Mesendoderm (in vitro differentiated cells): Measurements from ENCODE around the gene DROSHA.
A peak's percentile ranks its signal among the peaks of the same experiment; 100 is the strongest.

Experiments used
- DNase-seq: peaks from one replicate; pipeline ENCODE4 v3.0.0; 2013
- H2AK5ac ChIP-seq: 2 replicates; pipeline ENCODE4 v1.6.1; 2013; ENCODE audit warnings: low read length, inconsistent platforms
- H2BK120ac ChIP-seq: 2 replicates; pipeline ENCODE4 v1.6.1; 2013; ENCODE audit warnings: low read depth, mild to moderate bottlenecking, low read length, moderate library complexity, mixed read lengths
- H2BK15ac ChIP-seq: replicated peaks from 2 replicates; pipeline ENCODE4 v1.6.1; 2013; ENCODE audit warnings: low read depth, mild to moderate bottlenecking, moderate library complexity
- H2BK5ac ChIP-seq: 2 replicates; pipeline ENCODE4 v1.6.1; 2013; ENCODE audit warnings: low read length, inconsistent platforms
- H3K18ac ChIP-seq: 2 replicates; pipeline ENCODE4 v1.6.1; 2013; ENCODE audit warnings: mild to moderate bottlenecking, low read length, mixed read lengths
- H3K23ac ChIP-seq: one replicate; pipeline ENCODE4 v1.6.1; 2013; ENCODE audit warnings: low read length
- H3K27ac ChIP-seq: 2 replicates; pipeline ENCODE4 v1.5.1; 2013; ENCODE audit warnings: low read depth, mild to moderate bottlenecking, inconsistent platforms, low read length, moderate library complexity
- H3K27me3 ChIP-seq: 2 replicates; pipeline ENCODE4 v1.6.1; 2013; ENCODE audit warnings: low read length, control low read depth, mild to moderate bottlenecking, inconsistent platforms; ENCODE audit not compliant: insufficient read depth, poor library complexity
- H3K36me3 ChIP-seq: 2 replicates; pipeline ENCODE4 v1.6.1; 2013; ENCODE audit warnings: low read length, inconsistent platforms; ENCODE audit not compliant: control insufficient read depth, insufficient read depth
- H3K4ac ChIP-seq: one replicate; pipeline ENCODE4 v1.6.1; 2013; ENCODE audit warnings: low read depth, mild to moderate bottlenecking, low read length, moderate library complexity
- H3K4me1 ChIP-seq: 2 replicates; pipeline ENCODE4 v1.6.1; 2013; ENCODE audit warnings: low read depth, low read length, inconsistent platforms; ENCODE audit not compliant: control insufficient read depth
- H3K4me2 ChIP-seq: 2 replicates; pipeline ENCODE4 v1.6.1; 2013; ENCODE audit warnings: low read length
- H3K4me3 ChIP-seq: 2 replicates; pipeline ENCODE4 v1.5.1; 2013; ENCODE audit warnings: mild to moderate bottlenecking, low read length
- H3K56ac ChIP-seq: one replicate; pipeline ENCODE4 v1.6.1; 2013; ENCODE audit warnings: low read length
- H3K79me1 ChIP-seq: 2 replicates; pipeline ENCODE4 v1.6.1; 2013; ENCODE audit warnings: low read length, inconsistent platforms
- H3K79me2 ChIP-seq: 2 replicates; pipeline ENCODE4 v1.6.1; 2013; ENCODE audit warnings: mild to moderate bottlenecking, low read length; ENCODE audit not compliant: control insufficient read depth, insufficient read depth
- H3K9ac ChIP-seq: 2 replicates; pipeline ENCODE4 v1.6.1; 2013; ENCODE audit warnings: low read length, inconsistent platforms
- H4K5ac ChIP-seq: one replicate; pipeline ENCODE4 v1.6.1; 2013; ENCODE audit warnings: low read length
- H4K8ac ChIP-seq: one replicate; pipeline ENCODE4 v1.6.1; 2013; ENCODE audit warnings: low read depth, mild to moderate bottlenecking, control low read depth, low read length, moderate library complexity
- WGBS: extraction: QIAGEN DNeasy Blood & Tissue Kit; methylation state at CpG from one replicate; pipeline ENCODE4 v1.1.7; 2013; ENCODE audit warnings: low lambda C conversion rate, missing lambda C conversion rate; ENCODE audit not compliant: insufficient coverage; ENCODE audit errors: extremely low coverage; 5-methylcytosine and 5-hydroxymethylcytosine counted together

DROSHA gene

GRCh38 chr5:31421806-31422586, 109.9 kb downstream of the DROSHA start:
- Histone ChIP-seq H3K23ac (no peak overlapping the region), H3K27me3 (no peaks in the 10 kb centered on the region)
- no CpG with 5 or more reads among the region's 7 CpGs for WGBS

GRCh38 chr5:31417512-31417911, 114.4 kb downstream of the DROSHA start:
- no peak overlapping the region for H3K18ac ChIP-seq
- H2BK15ac ChIP-seq: no peak overlapping the region
- peaks cover 4% of the 10 kb centered on the region for H3K36me3 ChIP-seq
- H4K5ac ChIP-seq: no peak overlapping the region
- DNase-seq: no peak
- no peak overlapping the region for H4K8ac ChIP-seq
- H3K4me1 ChIP-seq: no peaks in the 10 kb centered on the region
- no peak overlapping the region for H2BK120ac ChIP-seq
- no peak overlapping the region for H3K4me3 ChIP-seq
- no peak overlapping the region for H3K23ac ChIP-seq
- H2BK5ac ChIP-seq: no peak overlapping the region
- no peak overlapping the region for H3K4ac ChIP-seq
- H3K9ac ChIP-seq: no peak overlapping the region
- no peak overlapping the region for H3K4me2 ChIP-seq
- H3K27ac ChIP-seq: no peak overlapping the region
- no peak overlapping the region for H3K56ac ChIP-seq
- H3K79me1 ChIP-seq: no peaks in the 10 kb centered on the region
- H2AK5ac ChIP-seq: no peak overlapping the region
- no peaks in the 10 kb centered on the region for H3K79me2 ChIP-seq
- WGBS: no CpG with 5 or more reads among the region's 5 CpGs
- H3K27me3 ChIP-seq: no peaks in the 10 kb centered on the region

More at GRCh38 chr5:31421806-31422586, 109.9 kb downstream of the DROSHA start:
- Histone ChIP-seq H3K4ac (no peak overlapping the region), H3K79me2 (no peaks in the 10 kb centered on the region), H3K36me3 (peaks cover 4% of the 10 kb centered on the region), H2AK5ac (no peak overlapping the region), H2BK15ac (no peak overlapping the region), H3K56ac (no peak overlapping the region), H3K4me3 (no peak overlapping the region), H3K27ac (no peak overlapping the region), H3K18ac (peak overlapping the region; percentile 3), H3K4me1 (no peaks in the 10 kb centered on the region), H2BK120ac (no peak overlapping the region), H4K8ac (no peak overlapping the region), H3K9ac (no peak overlapping the region), H4K5ac (no peak overlapping the region), H3K4me2 (no peak overlapping the region), H2BK5ac (no peak overlapping the region), H3K79me1 (no peaks in the 10 kb centered on the region)
- no peak for DNase-seq

DNA sequence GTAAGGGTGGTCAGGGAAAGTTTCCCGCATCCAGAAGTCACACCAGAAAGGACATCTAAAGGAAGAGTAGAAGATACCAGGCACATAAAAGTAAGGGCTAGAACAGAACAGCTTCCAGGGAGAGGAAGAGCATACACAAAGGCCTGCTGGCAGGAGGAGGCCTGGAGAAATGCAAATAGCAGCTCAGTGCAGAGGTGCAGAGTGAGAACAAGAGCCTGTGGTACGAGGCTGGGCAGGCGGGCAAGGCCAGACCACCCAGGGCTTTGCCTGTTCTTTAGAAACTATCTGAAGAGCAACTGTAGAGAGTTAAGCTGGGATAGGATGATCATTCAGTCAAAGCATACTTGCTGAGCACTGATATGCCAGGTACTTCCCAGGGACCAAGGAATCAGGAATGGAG, 115.3 kb downstream of the DROSHA start:
- Histone ChIP-seq H3K4me2 (no peak overlapping the region), H3K79me1 (no peaks in the 10 kb centered on the region), H3K4ac (no peak overlapping the region), H3K27me3 (no peaks in the 10 kb centered on the region), H4K5ac (no peak overlapping the region), H3K23ac (no peak overlapping the region), H2BK15ac (no peak overlapping the region), H3K18ac (no peak overlapping the region), H3K79me2 (no peaks in the 10 kb centered on the region), H4K8ac (no peak overlapping the region), H3K36me3 (peaks cover 4% of the 10 kb centered on the region), H3K4me1 (no peaks in the 10 kb centered on the region), H2BK5ac (no peak overlapping the region), H2BK120ac (no peak overlapping the region), H3K27ac (no peak overlapping the region), H3K4me3 (no peak overlapping the region), H3K56ac (no peak overlapping the region), H3K9ac (no peak overlapping the region), H2AK5ac (no peak overlapping the region)
- DNase-seq: no peak
- no CpG with 5 or more reads among the region's 3 CpGs for whole genome bisulfite sequencing

DNA sequence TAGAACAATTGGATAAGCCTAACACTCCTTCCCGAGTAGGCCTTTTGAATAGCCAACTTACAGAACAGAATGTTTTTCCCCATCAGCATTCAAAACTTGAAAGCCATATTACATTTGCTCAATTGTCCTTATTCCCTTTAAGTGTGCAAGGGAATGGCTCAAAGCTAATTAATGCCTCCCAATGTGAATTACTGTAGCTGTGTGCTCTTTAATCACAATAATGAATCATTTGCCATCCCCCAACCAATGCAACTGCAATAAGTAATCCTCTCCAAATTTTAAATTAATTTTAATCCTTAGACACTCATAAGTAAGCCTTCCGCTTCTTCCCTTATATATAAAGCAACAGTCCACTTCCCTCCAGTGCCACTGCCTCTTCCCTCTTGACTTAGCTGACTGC, 115.9 kb downstream of the DROSHA start:
- Histone ChIP-seq H4K8ac (no peak overlapping the region), H2BK120ac (no peak overlapping the region), H3K36me3 (peaks cover 4% of the 10 kb centered on the region)

DNA sequence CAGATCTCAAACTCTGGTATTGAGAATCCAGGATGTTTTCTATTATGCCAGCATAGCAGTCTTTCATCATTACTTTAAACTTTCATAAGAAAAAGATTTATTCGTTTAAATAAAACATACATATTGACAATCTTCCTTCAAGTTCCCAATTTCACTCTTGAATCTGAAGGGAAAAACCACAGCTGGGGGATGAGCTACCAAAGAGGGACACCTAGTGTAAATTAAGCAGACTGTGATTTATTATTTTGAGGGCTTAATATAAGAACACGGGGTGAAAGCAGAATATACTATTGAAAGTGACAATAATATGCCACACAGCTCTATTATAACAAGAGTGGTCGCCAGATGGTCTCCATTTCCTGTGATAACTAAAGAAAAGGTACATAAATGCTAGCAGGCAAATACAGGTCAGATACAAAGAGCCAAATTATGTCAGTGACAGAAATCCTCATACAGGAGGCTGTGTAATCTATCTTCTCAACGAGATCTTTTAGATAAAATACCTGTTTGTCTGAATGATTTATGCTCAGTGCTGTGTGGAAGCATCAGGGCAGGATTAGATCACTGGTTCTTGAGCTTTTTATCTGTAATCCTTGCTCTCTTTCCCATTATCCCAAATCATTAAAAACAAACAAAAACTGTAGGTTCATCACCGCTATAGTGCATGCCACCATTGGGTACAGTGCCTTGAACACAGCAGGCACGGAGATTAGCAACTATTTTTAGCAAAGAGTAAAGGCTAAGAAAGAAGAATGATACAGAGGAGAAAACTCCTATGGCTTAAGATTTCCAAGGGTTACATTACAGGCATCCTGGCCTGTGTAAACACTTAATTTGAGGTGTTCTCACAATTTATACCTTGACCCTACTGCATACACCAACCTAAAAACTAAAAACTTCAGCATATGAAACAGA, 116.6 kb downstream of the DROSHA start:
- Histone ChIP-seq H3K4me1 (no peaks in the 10 kb centered on the region), H2BK15ac (no peak overlapping the region), H3K36me3 (peaks cover 2% of the 10 kb centered on the region), H4K5ac (no peak overlapping the region), H3K4me2 (no peak overlapping the region), H2BK5ac (no peak overlapping the region), H2BK120ac (no peak overlapping the region), H2AK5ac (no peak overlapping the region), H3K79me1 (no peaks in the 10 kb centered on the region), H4K8ac (no peak overlapping the region), H3K4ac (no peak overlapping the region), H3K23ac (no peak overlapping the region), H3K27me3 (no peaks in the 10 kb centered on the region), H3K56ac (no peak overlapping the region), H3K9ac (no peak overlapping the region), H3K4me3 (no peak overlapping the region), H3K79me2 (no peaks in the 10 kb centered on the region), H3K18ac (no peak overlapping the region), H3K27ac (no peak overlapping the region)
- no peak for DNase-seq
- no CpG with 5 or more reads among the region's 6 CpGs for WGBS

More for the DNA sequence above, 115.9 kb downstream of the DROSHA start:
- H3K4me3 ChIP-seq: no peak overlapping the region
- no peak overlapping the region for H2AK5ac ChIP-seq
- H3K18ac ChIP-seq: no peak overlapping the region
- no peak overlapping the region for H3K4ac ChIP-seq
- DNase-seq: no peak
- no peak overlapping the region for H3K23ac ChIP-seq
- no peak overlapping the region for H2BK5ac ChIP-seq
- H3K9ac ChIP-seq: no peak overlapping the region
- H3K4me2 ChIP-seq: no peak overlapping the region
- WGBS: no CpG with 5 or more reads among the region's 2 CpGs
- H3K79me1 ChIP-seq: no peaks in the 10 kb centered on the region
- H3K27ac ChIP-seq: no peak overlapping the region
- no peak overlapping the region for H2BK15ac ChIP-seq
- no peaks in the 10 kb centered on the region for H3K27me3 ChIP-seq
- no peak overlapping the region for H3K56ac ChIP-seq
- no peak overlapping the region for H4K5ac ChIP-seq
- no peaks in the 10 kb centered on the region for H3K79me2 ChIP-seq
- H3K4me1 ChIP-seq: no peaks in the 10 kb centered on the region
